GM19238 (cell line): ENCODE data around the gene LTF.
A peak's percentile ranks its signal among the peaks of the same experiment; 100 is the strongest.
"Not testable (repeated sequence)": the region's sequence is repeated elsewhere in the genome, so short reads cannot be mapped to it uniquely, and the experiment has no call there.

ENCODE experiments used
- DNase-seq: peaks from one replicate; pipeline ENCODE4 v3.0.0; 2011; ENCODE audit warnings: low spot score; ENCODE audit not compliant: insufficient read length

Gene LTF

DNA sequence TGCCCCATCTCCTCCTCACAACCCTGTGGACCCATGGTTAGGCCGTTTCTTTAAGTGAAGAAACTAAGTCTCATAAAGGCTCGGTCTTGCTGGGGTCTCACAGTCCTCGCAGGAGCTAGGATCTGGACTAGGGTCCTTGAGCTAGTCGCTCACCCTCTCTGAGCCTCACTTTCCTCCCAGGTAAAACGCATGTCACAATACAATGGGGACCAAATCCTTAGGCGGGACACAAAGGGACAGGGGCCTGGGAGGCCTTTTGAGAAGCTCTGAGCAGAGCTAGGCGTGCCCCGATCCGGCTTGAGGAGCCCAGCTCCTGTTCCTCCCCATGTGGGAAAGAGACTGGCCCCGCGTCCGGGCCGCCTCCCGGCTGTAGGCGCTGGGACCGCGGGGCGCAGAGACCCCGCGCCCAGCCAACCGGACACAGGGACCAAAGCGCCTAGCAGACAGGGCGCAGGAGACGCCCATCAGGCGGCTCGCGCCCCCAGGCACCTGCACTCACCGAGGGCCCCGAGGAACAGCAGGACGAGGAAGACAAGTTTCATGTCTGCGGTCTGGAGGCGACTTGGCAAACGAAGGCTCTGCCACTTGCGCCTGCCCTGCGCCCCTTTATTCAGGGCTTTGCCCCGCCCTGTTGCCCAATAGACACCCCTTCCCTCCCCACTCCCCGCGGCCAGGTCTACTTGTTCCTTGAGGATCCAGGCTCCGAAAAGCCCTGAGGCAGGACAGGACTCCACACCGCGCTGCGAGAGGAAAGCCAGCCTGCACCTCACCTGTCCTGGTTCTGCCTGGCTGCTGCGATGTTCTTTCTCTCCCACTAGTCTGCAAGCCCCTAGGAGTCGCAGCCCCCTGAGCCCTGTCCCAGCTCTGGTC, at the start of gene LTF:
TSS of gene LTF (minus strand) at position 580 of the 870 bp plus-strand sequence. CDS start at position 542, 38 bp downstream.
- DNase-seq = no peak

DNA sequence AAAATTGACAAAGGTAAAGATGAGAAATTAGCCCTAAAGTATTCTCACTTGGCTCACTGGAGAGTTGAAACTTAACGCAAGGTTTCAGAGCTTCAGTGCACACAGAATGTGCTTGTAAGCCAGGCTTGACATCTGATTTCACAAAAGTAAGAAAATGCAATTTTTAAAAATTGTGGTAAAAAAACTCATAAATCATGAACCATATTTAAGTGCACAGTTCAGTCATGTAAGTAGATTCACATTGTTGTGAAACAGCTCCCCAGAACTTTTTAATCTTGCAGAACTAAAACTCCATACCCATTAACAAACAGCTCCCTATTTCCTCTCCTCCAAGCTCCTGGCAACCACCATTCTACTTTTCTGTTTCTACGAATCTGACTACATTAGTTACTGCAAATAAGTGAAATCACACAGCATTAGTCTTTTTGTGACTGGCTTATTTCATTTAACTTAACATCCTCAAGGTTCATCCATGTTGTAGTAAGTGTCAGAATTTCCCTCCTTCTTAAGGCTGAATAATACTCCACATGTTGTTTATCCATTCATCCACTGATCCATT, 47.6 kb upstream of the LTF start:
- DNase-seq = no peak

DNA sequence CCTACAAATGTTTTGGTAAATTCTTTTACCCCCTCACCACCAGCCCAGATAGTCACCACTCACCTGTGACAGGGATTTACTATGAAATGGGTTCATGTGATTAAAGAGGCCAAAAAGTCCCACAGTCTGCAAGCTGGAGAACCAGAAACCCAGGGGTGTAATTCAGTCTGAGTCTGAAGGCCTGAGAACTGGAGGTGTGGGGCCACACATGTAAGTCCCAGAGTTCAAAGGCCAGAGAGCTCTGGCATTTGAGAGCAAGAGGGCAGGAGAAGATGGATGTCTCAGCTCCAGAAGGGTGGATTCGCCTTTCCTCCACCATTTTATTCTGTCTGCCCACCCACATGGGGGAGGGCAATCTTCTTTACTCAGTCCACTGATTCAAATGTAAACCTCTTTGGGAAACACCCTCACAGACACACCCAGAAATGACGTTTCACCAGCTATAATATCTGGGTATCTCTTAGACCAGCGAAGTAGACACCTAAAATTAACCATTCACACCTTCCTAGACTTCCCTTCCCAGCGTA, 45.0 kb upstream of the LTF start:
- no peak for DNase-seq

DNA sequence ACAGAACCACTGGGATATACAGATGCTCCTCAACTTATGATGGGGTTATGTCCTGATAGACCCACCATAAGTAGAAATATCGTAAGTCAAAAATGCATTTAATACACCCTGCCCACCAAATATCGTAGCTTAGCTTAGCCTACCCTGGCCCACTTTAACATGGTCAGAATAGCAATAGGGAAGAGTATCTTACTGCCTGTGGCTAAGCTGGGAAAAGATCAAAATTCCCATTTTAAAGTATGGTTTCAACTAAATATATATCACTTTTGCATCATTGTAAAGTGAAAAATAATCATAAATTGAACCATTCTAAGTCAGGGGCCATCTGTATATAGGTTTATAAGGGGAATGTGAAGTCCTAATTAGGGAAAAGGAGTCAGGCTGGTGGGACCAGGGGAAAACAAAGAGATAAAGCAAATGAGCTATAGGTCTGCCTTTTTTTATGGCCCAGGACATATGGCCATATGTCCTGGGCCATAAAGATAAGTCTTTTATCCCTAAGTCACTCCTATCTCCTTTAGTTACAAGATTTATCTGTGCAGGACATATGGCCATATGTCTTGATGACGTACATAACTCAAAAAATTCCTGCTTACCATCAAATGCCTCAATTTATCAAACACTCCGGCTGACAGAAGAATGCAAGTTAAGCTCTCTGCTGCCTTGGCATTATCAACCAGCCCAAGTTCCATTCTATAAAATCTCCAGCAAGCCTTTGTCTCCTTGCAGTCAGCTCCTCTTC, 44.3 kb upstream of the LTF start:
- no peak for DNase-seq

DNA sequence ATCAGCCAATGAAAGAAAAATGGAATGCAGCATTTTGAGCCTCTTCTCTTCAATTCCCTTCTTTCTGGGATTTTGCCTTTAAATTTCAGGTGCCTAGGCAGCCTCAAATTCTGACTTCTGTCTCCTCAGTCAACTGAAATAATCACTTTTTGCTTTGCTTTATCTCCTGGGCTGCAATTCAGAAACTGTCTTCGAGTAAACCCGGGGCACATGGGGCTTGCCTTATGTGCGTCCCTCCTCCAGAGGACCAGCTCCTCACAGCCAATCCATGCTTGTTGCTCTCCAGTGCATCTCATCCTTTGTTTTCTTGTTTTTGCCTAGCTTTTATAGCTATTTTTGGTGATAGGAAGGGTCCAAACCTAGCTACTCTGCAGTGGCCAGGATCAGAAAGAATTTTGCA, 41.8 kb upstream of the LTF start:
- no peak for DNase-seq

DNA sequence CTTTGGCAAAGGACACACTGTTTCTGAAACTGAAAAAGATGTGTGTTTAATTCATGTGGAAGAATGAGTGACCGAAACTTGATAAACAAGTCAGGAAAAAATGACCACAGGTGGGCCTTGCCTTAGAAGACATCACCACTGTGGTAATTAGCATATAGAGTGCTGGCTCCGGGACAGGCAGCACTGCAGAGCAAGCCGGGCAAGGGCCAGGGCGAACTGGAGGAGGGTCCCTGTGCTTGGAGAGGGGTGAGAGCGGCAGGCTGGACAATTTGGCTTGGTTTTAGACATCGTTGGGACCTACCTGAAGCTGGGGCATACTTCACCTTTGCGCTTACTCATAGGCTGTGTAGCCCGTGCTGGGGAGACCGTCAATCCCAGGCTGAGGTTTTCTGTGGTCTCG, 41.2 kb upstream of the LTF start:
- DNase-seq = no peak

DNA sequence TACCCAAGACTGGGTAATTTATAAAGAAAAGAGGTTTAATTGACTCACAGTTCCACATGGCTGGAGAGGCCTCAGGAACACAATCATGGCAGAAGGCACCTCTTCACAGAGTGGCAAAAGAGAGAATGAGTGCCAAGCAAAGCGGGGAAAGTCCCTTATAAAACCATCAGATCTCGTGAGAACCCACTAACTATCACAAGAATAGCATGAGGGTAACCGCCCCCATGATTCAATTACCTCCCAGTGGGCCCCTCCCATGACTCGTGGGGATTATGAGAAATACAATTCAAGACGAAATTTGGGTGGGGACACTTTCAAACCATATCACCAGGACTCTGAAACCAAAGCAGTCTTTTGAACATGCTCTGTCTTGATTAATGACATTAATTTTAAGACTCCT, 40.1 kb upstream of the LTF start:
- DNase-seq = no peak

DNA sequence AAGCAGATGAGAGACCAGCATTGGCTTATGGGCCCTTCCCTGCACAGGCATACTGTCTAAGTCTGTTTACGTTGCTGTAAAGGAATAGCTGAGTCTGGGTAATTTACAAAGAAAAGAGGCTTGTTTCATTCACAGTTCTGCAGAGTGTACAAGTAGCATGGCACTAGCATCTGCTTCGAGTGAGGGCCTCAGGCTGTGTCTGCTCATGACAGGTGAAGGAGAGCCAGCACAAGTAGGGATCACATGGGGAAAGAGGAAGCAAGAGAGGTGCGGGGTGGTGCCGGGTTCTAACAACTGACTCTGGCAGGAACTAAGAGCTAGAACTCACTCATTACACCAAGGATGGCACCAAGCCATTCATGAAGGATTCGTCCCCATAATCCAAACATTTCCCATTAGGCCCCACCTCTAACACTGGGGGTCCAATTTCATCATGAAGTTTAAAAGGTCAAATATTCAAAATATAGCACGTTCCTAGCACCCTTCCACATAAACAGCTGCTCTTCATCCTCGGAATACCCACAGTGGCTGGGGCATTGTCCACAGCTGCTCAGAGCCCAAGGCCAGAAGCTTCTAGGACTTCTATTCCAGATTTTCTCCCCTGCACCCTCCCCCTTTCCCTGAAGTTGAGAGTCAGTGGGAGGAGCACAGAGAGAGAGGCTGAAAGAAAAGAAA, 38.6 kb upstream of the LTF start:
- DNase-seq = no peak

DNA sequence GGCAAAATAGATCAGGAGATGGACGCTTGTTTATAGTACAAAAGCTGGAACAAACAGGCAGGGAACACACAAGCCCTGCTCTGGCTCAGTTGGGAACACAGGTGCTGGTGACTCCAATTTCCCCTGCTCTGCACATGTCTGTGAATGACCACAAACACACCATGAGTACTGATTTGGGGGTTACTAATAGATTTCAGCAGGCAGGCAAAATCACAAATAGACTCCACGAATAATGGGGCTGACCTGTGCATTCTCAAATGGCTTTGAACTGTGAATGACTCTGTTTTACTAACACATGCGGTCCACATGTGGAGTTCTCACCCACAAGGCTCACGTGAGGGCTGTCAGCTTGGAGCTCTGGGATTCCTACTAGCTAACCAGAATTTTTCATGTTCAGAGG, 37.0 kb upstream of the LTF start:
- DNase-seq = no peak

DNA sequence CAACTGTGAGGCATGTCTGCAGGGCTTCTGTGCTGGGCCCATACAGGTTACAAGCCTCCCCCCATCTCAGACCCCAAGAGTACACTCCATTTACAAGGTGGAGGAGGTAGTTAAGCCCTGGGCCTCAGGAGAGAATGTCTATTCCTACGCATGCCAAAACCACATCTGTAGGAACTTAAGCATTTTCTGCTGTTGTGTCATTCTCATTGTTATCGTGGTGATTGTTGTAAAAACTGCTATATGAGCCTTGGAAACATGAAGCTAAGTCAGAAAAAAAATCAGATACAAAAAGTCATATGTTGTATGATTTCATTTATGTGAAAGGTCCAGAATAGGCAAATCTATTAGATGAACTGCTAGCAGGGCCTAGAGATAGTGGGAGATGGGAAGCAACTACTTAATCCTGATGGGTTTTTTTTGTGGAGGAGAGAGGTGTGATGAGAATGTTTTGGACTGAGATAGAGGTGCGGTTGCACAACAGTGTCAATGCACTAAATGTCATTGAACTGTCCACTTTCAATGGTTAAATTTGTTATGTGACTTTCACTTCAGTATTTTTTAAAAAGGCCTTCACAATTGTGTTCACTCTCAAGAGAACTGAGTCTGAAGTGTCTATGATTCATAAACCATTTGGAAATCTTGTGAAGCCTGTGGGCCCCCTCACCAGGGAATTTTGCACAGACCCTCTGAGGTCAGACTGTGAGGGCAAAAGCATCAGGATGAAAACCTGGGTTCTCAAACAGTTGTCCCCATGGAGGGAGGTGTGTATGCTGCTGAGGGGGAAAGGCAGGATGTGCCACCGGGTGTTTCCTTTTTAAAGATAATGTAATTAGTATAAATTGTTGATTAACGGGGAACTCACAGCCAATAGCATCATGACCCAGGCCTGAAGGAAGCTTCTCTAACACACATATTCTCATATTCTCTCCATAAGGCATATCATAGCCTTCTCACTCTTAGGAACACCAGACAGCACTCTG, 36.2 kb upstream of the LTF start:
- no peak for DNase-seq

DNA sequence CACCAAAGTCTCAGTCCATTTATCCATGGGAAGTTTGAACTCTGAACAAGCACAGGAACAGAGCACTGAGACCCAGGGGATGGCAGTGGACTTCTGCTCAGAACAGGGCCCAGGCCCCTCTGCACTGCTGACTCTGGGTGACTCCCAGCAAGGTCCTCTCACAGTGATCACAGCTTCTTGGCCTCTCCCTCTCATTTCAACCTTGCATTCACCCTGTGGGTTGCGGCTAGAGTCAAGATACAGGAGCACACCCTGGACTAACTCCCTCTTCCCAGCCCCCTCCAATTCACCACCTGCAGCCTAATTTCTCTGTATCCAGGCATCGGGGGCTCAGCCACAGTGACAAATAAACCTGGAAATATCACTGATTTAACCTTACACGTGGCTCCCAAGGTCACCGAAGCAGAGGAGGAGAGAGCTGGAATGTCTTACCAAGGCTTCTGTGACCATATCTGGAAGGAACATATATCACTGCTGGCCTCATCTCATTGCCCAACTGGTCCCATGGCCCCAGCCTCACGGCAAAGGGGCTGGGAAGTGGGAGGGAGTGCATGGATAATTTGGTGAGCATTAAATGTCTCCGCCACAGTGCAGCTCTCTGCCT, 34.3 kb upstream of the LTF start:
- DNase-seq = no peak

DNA sequence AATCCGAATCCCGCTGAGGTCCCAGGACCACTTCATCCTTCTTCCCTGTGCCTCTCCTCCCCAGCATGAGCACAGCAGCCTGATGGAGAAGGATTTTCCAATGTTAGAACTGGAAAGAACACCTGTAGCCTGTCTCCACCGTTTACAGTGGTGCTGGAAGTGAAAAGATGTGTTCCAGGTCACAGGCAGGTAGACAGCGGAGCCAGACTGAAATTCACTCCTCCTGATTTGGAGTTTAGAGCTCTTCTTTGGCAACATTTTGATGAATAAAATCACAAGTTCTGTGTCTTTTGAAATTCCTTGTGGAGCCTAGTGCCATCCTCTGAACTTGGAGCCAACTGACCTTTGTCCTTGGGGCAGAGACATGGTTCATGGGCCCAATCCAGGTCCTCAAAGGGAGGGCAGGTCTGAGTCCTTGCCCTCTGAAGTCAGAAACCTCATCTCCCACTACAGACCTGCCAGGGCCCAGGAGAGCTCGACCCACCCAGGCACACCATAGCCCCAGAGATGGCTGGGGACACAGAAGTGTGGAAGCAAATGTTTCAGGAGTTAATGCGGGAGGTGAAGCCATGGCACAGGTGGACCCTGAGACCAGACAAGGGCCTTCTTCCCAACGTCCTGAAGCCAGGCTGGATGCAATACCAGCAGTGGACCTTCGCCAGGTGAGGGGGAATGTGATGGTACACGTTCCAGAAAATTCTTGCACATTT, 33.0 kb upstream of the LTF start, which contains the start of gene RTP3:
TSS of gene RTP3 (plus strand) at position 421 of the 710 bp plus-strand sequence. CDS start at position 508, 87 bp downstream.
- DNase-seq = no peak

DNA sequence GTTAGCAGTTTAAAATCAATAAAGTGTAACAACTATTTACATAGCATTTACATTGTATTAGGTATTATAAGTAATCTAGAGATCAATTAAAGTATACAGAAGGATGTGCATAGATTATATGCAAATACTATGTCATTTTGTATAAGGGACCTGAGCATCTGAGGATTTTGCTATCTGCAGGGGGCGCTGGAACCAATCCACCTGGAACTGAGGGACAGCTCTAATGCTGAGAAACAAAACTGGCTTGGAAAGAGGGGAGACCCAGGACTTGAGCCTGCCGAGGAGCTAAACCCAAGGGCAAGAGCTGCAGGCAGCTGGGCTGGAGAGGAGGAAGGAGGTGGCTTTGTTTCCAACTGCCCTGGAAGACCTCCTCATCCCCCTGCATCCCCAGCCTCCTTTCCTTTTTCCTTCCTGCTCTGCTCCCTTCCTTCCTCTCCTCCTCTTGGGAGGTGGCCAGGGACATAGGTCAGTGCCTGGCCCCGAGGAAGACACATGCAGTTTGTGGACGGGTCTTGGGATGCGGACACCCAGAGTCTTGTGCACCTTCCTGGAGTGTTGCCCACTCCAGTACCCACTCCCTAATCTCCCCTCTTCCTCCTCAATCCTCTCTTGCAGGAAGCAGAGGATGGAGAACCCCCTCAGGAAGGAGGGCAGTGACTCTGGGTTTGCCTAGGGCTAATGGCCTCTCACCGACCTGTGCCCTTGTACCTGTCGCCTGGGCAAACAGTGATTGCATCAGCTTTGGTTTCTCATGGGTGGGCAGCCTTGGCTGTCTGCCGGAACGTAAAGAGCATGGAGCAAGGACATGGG, 32.2 kb upstream of the LTF start:
- peak; percentile 27 for DNase-seq

DNA sequence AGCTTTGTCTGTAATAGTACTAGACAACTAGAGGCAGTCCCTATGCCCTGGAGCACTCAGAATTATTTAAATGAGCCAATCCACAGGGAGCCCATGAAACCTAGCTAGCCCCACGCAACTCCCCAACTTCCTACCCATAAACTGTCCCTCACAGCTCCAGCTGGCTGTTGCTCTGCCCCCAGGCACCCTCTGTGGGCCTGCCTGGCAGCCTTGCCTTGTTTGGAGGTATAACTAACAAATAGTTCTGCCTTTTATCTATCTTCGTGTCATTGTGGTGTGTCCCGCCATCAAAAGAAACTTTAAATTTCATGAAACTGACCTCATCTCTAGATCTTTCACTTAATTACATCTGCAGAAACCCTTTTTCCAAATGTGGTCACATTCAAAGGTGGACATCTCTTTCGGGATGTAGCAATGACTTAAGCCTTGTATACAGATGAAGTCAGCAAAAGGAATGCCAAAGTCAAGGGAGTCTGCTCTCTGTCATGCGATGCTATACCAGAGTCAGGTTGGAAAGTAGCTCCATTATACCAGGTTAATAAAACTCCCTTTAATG, 31.3 kb upstream of the LTF start:
- DNase-seq = no peak

DNA sequence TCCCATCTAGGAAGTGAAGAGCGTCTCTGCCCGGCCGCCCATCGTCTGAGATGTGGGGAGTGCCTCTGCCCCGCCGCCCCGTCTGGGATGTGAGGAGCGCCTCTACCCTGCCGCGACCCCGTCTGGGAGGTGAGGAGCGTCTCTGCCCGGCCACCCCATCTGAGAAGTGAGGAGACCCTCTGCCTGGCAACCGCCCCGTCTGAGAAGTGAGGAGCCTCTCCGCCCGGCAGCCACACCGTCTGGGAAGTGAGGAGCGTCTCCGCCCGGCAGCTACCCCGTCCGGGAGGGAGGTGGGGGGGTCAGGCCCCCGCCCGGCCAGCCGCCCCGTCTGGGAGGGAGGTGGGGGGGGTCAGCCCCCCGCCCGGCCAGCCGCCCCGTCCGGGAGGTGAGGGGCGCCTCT, 29.8 kb upstream of the LTF start:
- not testable (repeated sequence) for DNase-seq

DNA sequence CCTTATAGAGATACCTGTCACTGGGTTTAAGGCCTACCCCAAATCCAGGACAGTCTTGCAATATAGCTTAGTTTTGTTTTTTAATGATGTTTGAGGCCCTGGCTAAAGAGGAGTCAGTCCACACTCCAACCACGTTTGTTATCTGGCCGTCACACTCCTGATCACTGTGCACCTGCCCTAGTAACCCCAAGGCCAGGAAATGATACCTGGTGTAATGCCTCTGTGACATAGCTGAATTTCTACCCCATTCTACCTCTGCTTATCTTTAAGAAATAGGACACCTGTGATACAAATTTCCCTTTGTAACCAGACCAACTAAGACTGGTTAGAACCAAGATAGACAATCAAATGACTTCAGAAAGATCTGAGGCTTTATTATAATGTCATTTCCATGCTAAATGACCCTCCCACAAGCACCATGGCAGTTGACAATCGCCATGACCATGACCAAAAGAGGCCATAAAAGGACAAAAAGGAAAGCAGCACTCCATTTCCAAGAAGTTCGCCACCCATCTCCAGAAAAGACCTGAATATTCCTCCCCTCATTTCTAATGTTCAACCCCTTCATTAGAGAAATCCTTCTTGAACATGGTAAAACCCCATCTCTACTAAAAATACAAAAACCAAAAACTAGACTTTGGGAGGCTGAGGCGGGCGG, 28.3 kb upstream of the LTF start:
- no peak for DNase-seq
